Neural cell (in vitro differentiated cells): ENCODE measurements around the gene PIKFYVE.

Source experiments
- CTCF ChIP-seq: fragments of 450-650 bp; IDR thresholded peaks from 2 replicates; pipeline ENCODE4 v1.5.1; 2014; ENCODE audit warnings: antibody characterized with exemption, mild to moderate bottlenecking, moderate library complexity; ENCODE audit not compliant: poor library complexity, severe bottlenecking
- EP300 ChIP-seq: fragments of 450-650 bp; conservative IDR thresholded peaks from 2 replicates; pipeline ENCODE4 v1.6.1; 2014; ENCODE audit warnings: antibody characterized with exemption, mild to moderate bottlenecking, moderate library complexity; ENCODE audit not compliant: poor library complexity, severe bottlenecking
- EZH2 ChIP-seq: fragments of 200-600, 300-800 bp; shearing (Covaris generic), sonication (generic); IDR thresholded peaks from 2 replicates; pipeline ENCODE4 v1.6.1; 2014; ENCODE audit warnings: antibody characterized with exemption, low read length, borderline replicate concordance, mild to moderate bottlenecking; ENCODE audit not compliant: insufficient read depth, poor library complexity, severe bottlenecking
- MXI1 ChIP-seq: fragments of 450-650 bp; conservative IDR thresholded peaks from 2 replicates; pipeline ENCODE4 v1.6.1; 2014; ENCODE audit warnings: antibody characterized with exemption, mild to moderate bottlenecking; ENCODE audit not compliant: poor library complexity, severe bottlenecking
- POLR2AphosphoS5 ChIP-seq: IDR thresholded peaks from 2 replicates; pipeline ENCODE4 v1.6.1; 2012
- TAF1 ChIP-seq: IDR thresholded peaks from 2 replicates; pipeline ENCODE4 v1.6.1; 2012; ENCODE audit warnings: low read depth
- TF ChIP-seq, protein P1 (sequence below): IDR thresholded peaks from 2 replicates; pipeline ENCODE4 v1.6.1; 2012; ENCODE audit warnings: borderline replicate concordance

DNA sequence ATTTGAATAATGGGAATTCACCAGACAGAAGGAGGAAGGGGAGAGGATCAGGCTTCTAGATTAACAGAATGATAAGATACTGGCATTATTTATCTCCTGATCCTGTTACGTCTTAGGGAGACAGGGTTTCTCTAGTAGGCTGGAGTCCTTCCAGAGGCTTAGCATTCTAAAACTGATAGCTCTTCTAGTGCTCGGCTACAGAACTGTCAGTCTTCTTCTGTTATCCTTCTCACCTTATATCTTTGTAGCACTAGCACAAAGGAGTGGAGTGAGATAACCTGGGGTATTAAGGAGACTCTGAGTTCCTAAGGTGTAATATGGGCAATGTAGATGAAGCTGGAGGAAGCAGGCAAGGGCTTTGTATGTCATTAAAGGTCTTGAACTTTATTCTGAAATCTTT is 52.1 kb downstream of the PIKFYVE start:
- TF ChIP-seq CTCF: no peak
- TF ChIP-seq POLR2AphosphoS5: no peak
- no peak for TF ChIP-seq EP300
- no peak for TF ChIP-seq EZH2
- no peak for TF ChIP-seq MXI1
- TF ChIP-seq, protein P1, sequence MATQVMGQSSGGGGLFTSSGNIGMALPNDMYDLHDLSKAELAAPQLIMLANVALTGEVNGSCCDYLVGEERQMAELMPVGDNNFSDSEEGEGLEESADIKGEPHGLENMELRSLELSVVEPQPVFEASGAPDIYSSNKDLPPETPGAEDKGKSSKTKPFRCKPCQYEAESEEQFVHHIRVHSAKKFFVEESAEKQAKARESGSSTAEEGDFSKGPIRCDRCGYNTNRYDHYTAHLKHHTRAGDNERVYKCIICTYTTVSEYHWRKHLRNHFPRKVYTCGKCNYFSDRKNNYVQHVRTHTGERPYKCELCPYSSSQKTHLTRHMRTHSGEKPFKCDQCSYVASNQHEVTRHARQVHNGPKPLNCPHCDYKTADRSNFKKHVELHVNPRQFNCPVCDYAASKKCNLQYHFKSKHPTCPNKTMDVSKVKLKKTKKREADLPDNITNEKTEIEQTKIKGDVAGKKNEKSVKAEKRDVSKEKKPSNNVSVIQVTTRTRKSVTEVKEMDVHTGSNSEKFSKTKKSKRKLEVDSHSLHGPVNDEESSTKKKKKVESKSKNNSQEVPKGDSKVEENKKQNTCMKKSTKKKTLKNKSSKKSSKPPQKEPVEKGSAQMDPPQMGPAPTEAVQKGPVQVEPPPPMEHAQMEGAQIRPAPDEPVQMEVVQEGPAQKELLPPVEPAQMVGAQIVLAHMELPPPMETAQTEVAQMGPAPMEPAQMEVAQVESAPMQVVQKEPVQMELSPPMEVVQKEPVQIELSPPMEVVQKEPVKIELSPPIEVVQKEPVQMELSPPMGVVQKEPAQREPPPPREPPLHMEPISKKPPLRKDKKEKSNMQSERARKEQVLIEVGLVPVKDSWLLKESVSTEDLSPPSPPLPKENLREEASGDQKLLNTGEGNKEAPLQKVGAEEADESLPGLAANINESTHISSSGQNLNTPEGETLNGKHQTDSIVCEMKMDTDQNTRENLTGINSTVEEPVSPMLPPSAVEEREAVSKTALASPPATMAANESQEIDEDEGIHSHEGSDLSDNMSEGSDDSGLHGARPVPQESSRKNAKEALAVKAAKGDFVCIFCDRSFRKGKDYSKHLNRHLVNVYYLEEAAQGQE: no peak
- no peak for TF ChIP-seq TAF1
